Transverse colon (tissue), 4 donors: ENCODE results near the gene PTBP3. TPM values are rescaled to one million over a fixed set of nuclear protein-coding genes. Genes with fewer than 3 reads are reported as not detected.

Experiments used
- DNase-seq: peaks from one replicate; pipeline ENCODE4 v3.0.0-alpha.2; 2019
- H3K27ac ChIP-seq, 4 donors: fragments of 200-600 bp; sonication (generic); 2 replicates each; pipeline ENCODE4 v1.5.1; 2016 to 2018; ENCODE audit warnings: inconsistent platforms in 4 of 4
- H3K27me3 ChIP-seq: fragments of 200-600 bp; sonication (generic); 2 replicates; pipeline ENCODE4 v1.5.1; 2017; ENCODE audit warnings: inconsistent platforms
- H3K36me3 ChIP-seq, 4 donors: fragments of 200-600 bp; sonication (generic); 2 replicates each; pipeline ENCODE4 v1.5.1; 2017 to 2019; ENCODE audit warnings: inconsistent platforms in 4 of 4
- H3K4me1 ChIP-seq, 4 donors: fragments of 200-600 bp; sonication (generic); 2 replicates each; pipeline ENCODE4 v1.5.1; 2017 to 2020; ENCODE audit warnings: inconsistent platforms in 4 of 4
- H3K4me3 ChIP-seq, 4 donors: fragments of 200-600 bp; sonication (generic); 1 replicate in 1 of 4; 2 replicates in 3 of 4; pipeline versions ENCODE4 v1.5.1 to v1.6.1; 2017 to 2019; ENCODE audit warnings: inconsistent platforms in 4 of 4
- H3K9me3 ChIP-seq, 2 donors: fragments of 200-600 bp; sonication (generic); 2 replicates each; pipeline ENCODE4 v1.5.1; 2017 to 2019; ENCODE audit warnings: inconsistent platforms in 2 of 2
- EP300 ChIP-seq: sonication (generic); formaldehyde crosslinking; IDR thresholded peaks from one replicate; pipeline ENCODE4 v1.6.1; 2017; ENCODE audit warnings: antibody characterized with exemption, low read depth
- POLR2A ChIP-seq: fragments of 450-650 bp; IDR thresholded peaks from one replicate; pipeline ENCODE4 v1.6.1; 2016; ENCODE audit warnings: antibody characterized with exemption, mild to moderate bottlenecking, moderate library complexity
- POLR2AphosphoS5 ChIP-seq, 3 donors: sonication (generic); formaldehyde crosslinking; IDR thresholded peaks; one replicate each; pipeline ENCODE4 v1.6.1; 2016; ENCODE audit warnings: antibody characterized with exemption in 3 of 3
- WGBS, 2 donors: methylation state at CpG; one replicate each; pipeline ENCODE4 v1.1.5; 2018; ENCODE audit warnings: low coverage in 1 of 2; 5-methylcytosine and 5-hydroxymethylcytosine counted together
- in situ Hi-C, 4 donors: fragments of 200-750 bp; cut with MboI; loops; one replicate each; pipeline versions ENCODE4 v1.15.0 to v1.15.1; 2017; ENCODE audit warnings: low sequenced_read_pairs in 3 of 4, low pct_ligation_motif_present in 1 of 4, low pct_unique_long_range_greater_than_20kb in 1 of 4
- intact Hi-C: fragments of 100-400 bp; cut with DNase I; formaldehyde crosslinking; loops from one replicate; pipeline ENCODE4 v1.15.1; 2023; ENCODE audit warnings: low total_unique reads
- total RNA-seq, 4 donors: library from RNA; depleted of rRNA; stranded (reverse); fragments of >200 nt; gene quantifications; one replicate each; pipeline ENCODE4 v1.1.0, GENCODE V29; 2016
- TF ChIP-seq, protein P1 (sequence below), 5 experiments: fragments of 200-600 bp in 3 of 5; fragments of 450-650 bp in 2 of 5; sonication (generic) in 3 of 5; IDR thresholded peaks; 1 replicate in 2 of 5; 2 replicates in 3 of 5; pipeline ENCODE4 v1.5.1; 2016 to 2017; ENCODE audit warnings: antibody characterized with exemption in 5 of 5, inconsistent platforms in 3 of 5, mild to moderate bottlenecking in 2 of 5, moderate library complexity in 1 of 5

PTBP3 gene
- total RNA-seq, 4 donors from 2014 or later = 25.3 to 96.9 (median 54.7) TPM

DNA sequence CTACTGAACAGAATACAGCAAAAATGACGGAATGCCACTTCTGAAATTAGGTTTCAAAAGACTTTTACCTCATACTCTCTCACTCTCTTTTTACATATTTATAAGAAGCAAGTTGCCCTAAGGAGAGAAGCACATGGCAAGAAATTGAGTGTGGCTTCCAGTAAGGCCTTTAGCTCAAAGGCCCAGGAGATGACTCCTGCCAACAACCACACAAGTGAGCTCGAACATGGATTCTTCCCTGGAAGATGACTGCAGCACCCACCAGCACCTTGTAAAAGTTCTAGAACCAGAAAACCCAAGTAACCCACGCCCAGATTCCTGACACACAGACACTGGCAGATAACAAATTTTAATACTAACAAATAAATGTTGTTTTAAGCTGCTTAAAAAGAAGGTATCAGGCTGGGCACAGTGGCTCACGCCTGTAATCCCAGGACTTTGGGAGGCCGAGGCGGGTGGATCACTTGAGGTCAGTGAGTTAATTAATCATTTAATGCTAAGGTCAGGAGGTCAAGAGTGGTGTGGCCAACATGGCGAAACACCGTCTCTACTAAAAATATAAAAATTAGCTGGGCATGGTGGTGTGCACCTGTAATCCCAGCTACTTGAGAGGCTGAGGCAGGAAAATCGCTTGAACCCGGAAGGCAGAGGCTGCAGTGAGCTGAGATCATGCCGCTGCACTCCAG lies 17.0 kb downstream of the PTBP3 start:
- Histone ChIP-seq H3K4me1 (peaks cover 0 to 28% (median 7%) of the 10 kb centered on the region in 4 donors), H3K27me3 (no peaks in the 10 kb centered on the region), H3K9me3 (no peaks in the 10 kb centered on the region), H3K36me3 (no peaks in the 10 kb centered on the region), H3K4me3 (no peak overlapping the region), H3K27ac (no peak overlapping the region)
- in situ Hi-C loops = no loop called here
- TF ChIP-seq POLR2AphosphoS5 (IDR thresholded peaks at IDR 0.05) = no peak
- TF ChIP-seq EP300 = no peak
- no peak for TF ChIP-seq POLR2A
- TF ChIP-seq, protein P1, sequence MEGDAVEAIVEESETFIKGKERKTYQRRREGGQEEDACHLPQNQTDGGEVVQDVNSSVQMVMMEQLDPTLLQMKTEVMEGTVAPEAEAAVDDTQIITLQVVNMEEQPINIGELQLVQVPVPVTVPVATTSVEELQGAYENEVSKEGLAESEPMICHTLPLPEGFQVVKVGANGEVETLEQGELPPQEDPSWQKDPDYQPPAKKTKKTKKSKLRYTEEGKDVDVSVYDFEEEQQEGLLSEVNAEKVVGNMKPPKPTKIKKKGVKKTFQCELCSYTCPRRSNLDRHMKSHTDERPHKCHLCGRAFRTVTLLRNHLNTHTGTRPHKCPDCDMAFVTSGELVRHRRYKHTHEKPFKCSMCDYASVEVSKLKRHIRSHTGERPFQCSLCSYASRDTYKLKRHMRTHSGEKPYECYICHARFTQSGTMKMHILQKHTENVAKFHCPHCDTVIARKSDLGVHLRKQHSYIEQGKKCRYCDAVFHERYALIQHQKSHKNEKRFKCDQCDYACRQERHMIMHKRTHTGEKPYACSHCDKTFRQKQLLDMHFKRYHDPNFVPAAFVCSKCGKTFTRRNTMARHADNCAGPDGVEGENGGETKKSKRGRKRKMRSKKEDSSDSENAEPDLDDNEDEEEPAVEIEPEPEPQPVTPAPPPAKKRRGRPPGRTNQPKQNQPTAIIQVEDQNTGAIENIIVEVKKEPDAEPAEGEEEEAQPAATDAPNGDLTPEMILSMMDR (IDR thresholded peaks at IDR 0.05) = no peak
- intact Hi-C loops = no loop called here
- WGBS, 2 donors = 83 to 95% methylated on average over 5 to 11 of the region's 11 CpGs
- no peak for DNase-seq

DNA sequence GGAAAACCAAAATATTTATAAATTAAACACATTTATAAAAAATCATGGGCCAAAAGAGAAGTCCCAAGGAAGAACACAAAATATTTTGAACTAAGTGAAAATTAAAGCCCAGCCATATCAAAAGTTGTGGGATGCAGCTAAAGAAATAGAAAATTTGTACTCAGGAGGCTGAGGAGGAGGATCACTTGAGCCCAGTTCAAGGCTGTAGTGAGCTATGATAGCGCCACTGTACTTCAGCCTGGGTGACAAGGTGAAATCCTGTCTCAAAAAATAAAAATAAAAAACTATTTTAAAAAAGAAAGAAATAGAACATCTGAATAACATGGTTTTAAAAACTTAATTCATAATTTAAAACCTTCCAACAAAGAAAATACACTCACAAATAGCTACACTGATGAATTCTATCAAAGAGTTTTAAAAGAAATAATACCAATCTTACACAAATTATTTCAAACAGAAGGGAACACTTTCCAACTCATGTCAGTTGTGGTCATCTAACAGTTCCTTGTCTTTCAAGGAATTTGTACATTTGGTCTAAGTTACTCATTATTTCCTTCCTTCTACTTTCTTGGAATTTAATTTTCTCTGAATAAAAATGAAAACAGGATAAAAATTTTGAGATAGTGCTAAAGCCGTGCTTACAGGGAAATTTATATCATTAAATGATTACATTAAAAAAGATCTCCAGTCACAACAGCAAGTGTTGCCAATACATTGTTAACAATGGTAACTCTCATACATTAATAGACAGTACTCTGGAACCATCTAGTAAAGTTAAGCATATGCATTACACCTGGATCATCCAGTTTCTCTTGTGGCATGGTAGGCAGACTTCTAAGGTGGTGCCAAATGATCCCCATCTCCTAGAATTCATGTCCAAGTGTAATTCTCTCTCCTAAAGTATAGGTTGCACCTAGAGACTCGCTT lies 17.8 kb downstream of the PTBP3 start:
- Histone ChIP-seq H3K4me3 (no peak overlapping the region), H3K27me3 (no peaks in the 10 kb centered on the region), H3K9me3 (no peaks in the 10 kb centered on the region), H3K27ac (no peak overlapping the region), H3K4me1 (peaks cover 3 to 35% (median 13%) of the 10 kb centered on the region in 4 donors), H3K36me3 (no peaks in the 10 kb centered on the region)
- intact Hi-C loops (no loop called here), in situ Hi-C loops (no loop called here)
- no peak for DNase-seq
- TF ChIP-seq POLR2AphosphoS5 (IDR thresholded peaks at IDR 0.05) (no peak), POLR2A (no peak), EP300 (no peak)
- TF ChIP-seq, protein P1 (IDR thresholded peaks at IDR 0.05) = no peak
- WGBS, 2 donors = 82 to 87% methylated on average over 3 of the region's 3 CpGs

- 64 to 83% methylated on average over 4 to 7 of the region's 7 CpGs for WGBS, 2 donors
- TF ChIP-seq, protein P1 (IDR thresholded peaks at IDR 0.05) = no peak
- TF ChIP-seq EP300 (no peak), POLR2A (no peak), POLR2AphosphoS5 (IDR thresholded peaks at IDR 0.05) (no peak)
- no peak overlapping the region for H3K4me3 ChIP-seq
- H3K4me1 ChIP-seq = peaks cover 8 to 39% (median 24%) of the 10 kb centered on the region in 4 donors
- in situ Hi-C loops (no loop called here), intact Hi-C loops (no loop called here)
- no peaks in the 10 kb centered on the region for H3K36me3 ChIP-seq
- H3K9me3 ChIP-seq = no peaks in the 10 kb centered on the region
- DNase-seq = no peak
- no peak overlapping the region for H3K27ac ChIP-seq
- no peaks in the 10 kb centered on the region for H3K27me3 ChIP-seq
These were observed 21.3 kb downstream of the PTBP3 start for GRCh38 chr9:112312139-112312538.

GRCh38 chr9:112311497-112311896 lies 21.9 kb downstream of the PTBP3 start:
- intact Hi-C loops = no loop called here
- in situ Hi-C loops = no loop called here
- DNase-seq = no peak
- Histone ChIP-seq H3K36me3 (no peaks in the 10 kb centered on the region), H3K9me3 (no peaks in the 10 kb centered on the region), H3K4me1 (peaks cover 8 to 38% (median 24%) of the 10 kb centered on the region in 4 donors), H3K27me3 (no peaks in the 10 kb centered on the region), H3K27ac (no peak overlapping the region), H3K4me3 (no peak overlapping the region)
- WGBS, 2 donors = 71% methylated on average over 3 of the region's 3 CpGs; no CpG with 5 or more reads in 1 of the 2 donors
- TF ChIP-seq POLR2AphosphoS5 (IDR thresholded peaks at IDR 0.05) (no peak), EP300 (no peak), POLR2A (no peak)
- TF ChIP-seq, protein P1 (IDR thresholded peaks at IDR 0.05) = no peak
